Spleen (tissue), 7 donors: ENCODE measurements around the gene MUSK.

Source experiments
- POLR2A ChIP-seq, 3 donors: fragments of 450-650 bp; IDR thresholded peaks; one replicate each; pipeline ENCODE4 v1.5.1; 2017; ENCODE audit warnings: antibody characterized with exemption in 3 of 3, mild to moderate bottlenecking in 1 of 3
- POLR2AphosphoS5 ChIP-seq, 3 donors: sonication (generic); formaldehyde crosslinking; IDR thresholded peaks; one replicate each; pipeline ENCODE4 v1.5.1; 2017; ENCODE audit warnings: antibody characterized with exemption in 3 of 3
- TF ChIP-seq, protein P1 (sequence below), 11 experiments: fragments of 200-600 bp in 7 of 11; fragments of 450-650 bp in 4 of 11; sonication (generic) in 4 of 11; IDR thresholded peaks in 8 of 11; conservative IDR thresholded peaks in 3 of 11; 1 replicate in 7 of 11; 2 replicates in 4 of 11; pipeline versions ENCODE4 v1.4.0 to v1.8.0; 2016 to 2021; ENCODE audit warnings: antibody characterized with exemption in 11 of 11, inconsistent platforms in 4 of 11, mild to moderate bottlenecking in 1 of 11
- donor health status: DM: no; HTN: no; CAD: no; lungs with moderate emphysema.
- donor health status: DM: no; HTN: no; CAD: no.
- donor health status: DM: no; HTN: no; CAD: no.

GRCh38 chr9:110820381-110820780, 151.8 kb downstream of the MUSK start:
- TF ChIP-seq, protein P1, sequence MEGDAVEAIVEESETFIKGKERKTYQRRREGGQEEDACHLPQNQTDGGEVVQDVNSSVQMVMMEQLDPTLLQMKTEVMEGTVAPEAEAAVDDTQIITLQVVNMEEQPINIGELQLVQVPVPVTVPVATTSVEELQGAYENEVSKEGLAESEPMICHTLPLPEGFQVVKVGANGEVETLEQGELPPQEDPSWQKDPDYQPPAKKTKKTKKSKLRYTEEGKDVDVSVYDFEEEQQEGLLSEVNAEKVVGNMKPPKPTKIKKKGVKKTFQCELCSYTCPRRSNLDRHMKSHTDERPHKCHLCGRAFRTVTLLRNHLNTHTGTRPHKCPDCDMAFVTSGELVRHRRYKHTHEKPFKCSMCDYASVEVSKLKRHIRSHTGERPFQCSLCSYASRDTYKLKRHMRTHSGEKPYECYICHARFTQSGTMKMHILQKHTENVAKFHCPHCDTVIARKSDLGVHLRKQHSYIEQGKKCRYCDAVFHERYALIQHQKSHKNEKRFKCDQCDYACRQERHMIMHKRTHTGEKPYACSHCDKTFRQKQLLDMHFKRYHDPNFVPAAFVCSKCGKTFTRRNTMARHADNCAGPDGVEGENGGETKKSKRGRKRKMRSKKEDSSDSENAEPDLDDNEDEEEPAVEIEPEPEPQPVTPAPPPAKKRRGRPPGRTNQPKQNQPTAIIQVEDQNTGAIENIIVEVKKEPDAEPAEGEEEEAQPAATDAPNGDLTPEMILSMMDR (IDR thresholded peaks at IDR 0.05 in 8 of 11, conservative IDR thresholded peaks at IDR 0.05 in 3 of 11) = no peak
- no peak for TF ChIP-seq POLR2A (IDR thresholded peaks at IDR 0.05)
- TF ChIP-seq POLR2AphosphoS5 (IDR thresholded peaks at IDR 0.05) = no peak
